ENCODE data around the gene TROAP. TPM values are rescaled to one million over a fixed set of nuclear protein-coding genes. Genes with fewer than 3 reads are reported as not detected.

The TROAP gene
- total and polyA plus RNA-seq, 9 of the 15 experiments (the other 6 are each of a cell fraction or from before 2014, with no cell fraction given): 46.4 to 171 (median 59.8) TPM

DNA sequence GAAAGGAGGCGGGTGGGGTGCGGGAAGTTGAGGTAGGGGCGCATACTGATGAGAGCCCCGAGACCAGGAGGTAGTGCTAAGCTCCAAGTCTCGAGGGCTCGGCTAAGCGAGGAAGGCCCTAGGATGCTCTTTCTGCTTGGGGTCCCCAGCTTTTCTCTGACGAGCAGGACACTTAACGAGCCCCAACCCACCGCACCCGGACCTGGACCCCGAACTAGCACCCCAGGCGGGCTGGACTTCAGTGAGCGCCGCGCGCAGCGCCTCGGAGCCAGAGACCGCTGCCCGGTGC, 18.7 kb downstream of the TROAP start (continued):
- TF ChIP-seq, protein P1, sequence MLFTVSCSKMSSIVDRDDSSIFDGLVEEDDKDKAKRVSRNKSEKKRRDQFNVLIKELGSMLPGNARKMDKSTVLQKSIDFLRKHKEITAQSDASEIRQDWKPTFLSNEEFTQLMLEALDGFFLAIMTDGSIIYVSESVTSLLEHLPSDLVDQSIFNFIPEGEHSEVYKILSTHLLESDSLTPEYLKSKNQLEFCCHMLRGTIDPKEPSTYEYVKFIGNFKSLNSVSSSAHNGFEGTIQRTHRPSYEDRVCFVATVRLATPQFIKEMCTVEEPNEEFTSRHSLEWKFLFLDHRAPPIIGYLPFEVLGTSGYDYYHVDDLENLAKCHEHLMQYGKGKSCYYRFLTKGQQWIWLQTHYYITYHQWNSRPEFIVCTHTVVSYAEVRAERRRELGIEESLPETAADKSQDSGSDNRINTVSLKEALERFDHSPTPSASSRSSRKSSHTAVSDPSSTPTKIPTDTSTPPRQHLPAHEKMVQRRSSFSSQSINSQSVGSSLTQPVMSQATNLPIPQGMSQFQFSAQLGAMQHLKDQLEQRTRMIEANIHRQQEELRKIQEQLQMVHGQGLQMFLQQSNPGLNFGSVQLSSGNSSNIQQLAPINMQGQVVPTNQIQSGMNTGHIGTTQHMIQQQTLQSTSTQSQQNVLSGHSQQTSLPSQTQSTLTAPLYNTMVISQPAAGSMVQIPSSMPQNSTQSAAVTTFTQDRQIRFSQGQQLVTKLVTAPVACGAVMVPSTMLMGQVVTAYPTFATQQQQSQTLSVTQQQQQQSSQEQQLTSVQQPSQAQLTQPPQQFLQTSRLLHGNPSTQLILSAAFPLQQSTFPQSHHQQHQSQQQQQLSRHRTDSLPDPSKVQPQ (CRISPR knock-in tag; IDR thresholded peaks at IDR 0.05; ENCODE audit: borderline replicate concordance): no peak
- no peak for TF ChIP-seq YBX1 (IDR thresholded peaks at IDR 0.05)
- TF ChIP-seq GATAD2A (IDR thresholded peaks at IDR 0.05): no peak
- TF ChIP-seq MAZ (CRISPR knock-in tag; conservative IDR thresholded peaks at IDR 0.05 in 1 of 2, IDR thresholded peaks at IDR 0.05 in 1 of 2): no peak
- TF ChIP-seq FOXJ2 (tag; IDR thresholded peaks at IDR 0.05): no peak
- TF ChIP-seq, protein P2, sequence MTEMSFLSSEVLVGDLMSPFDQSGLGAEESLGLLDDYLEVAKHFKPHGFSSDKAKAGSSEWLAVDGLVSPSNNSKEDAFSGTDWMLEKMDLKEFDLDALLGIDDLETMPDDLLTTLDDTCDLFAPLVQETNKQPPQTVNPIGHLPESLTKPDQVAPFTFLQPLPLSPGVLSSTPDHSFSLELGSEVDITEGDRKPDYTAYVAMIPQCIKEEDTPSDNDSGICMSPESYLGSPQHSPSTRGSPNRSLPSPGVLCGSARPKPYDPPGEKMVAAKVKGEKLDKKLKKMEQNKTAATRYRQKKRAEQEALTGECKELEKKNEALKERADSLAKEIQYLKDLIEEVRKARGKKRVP (CRISPR knock-in tag; IDR thresholded peaks at IDR 0.05): no peak
- TF ChIP-seq, protein P3, sequence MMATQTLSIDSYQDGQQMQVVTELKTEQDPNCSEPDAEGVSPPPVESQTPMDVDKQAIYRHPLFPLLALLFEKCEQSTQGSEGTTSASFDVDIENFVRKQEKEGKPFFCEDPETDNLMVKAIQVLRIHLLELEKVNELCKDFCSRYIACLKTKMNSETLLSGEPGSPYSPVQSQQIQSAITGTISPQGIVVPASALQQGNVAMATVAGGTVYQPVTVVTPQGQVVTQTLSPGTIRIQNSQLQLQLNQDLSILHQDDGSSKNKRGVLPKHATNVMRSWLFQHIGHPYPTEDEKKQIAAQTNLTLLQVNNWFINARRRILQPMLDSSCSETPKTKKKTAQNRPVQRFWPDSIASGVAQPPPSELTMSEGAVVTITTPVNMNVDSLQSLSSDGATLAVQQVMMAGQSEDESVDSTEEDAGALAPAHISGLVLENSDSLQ (IDR thresholded peaks at IDR 0.05): no peak

Data from K562 (cell line).